Adrenal gland (tissue), 5 donors: ENCODE data around the gene PSAP.

Source experiments
- CTCF ChIP-seq, 6 experiments: fragments of 450-650 bp in 4 of 6; fragments of 200-600 bp in 2 of 6; sonication (generic) in 1 of 6; IDR thresholded peaks; 1 replicate in 5 of 6; 2 replicates in 1 of 6; pipeline versions ENCODE4 v1.5.1 to v1.8.0; 2016 to 2021; ENCODE audit warnings: antibody characterized with exemption in 6 of 6, mild to moderate bottlenecking in 2 of 6, moderate library complexity in 1 of 6
- POLR2A ChIP-seq, 2 donors: fragments of 450-650 bp; IDR thresholded peaks; one replicate each; pipeline ENCODE4 v1.6.1; 2017; ENCODE audit warnings: antibody characterized with exemption in 2 of 2, mild to moderate bottlenecking in 2 of 2, moderate library complexity in 1 of 2
- donor health status: DM: no; HTN: no; CAD: no.

- TF ChIP-seq CTCF (IDR thresholded peaks at IDR 0.05) (no peak), POLR2A (IDR thresholded peaks at IDR 0.05) (no peak)
Measured at GRCh38 chr10:71811351-71811750, 39.7 kb downstream of the PSAP start.
